ENCODE measurements around the gene PHGDH.
"Not testable (repeated sequence)": the region's sequence is repeated elsewhere in the genome, so short reads cannot be mapped to it uniquely, and the experiment has no call there.

Gene PHGDH

GRCh38 chr1:119700326-119700725 is 11.4 kb upstream of the PHGDH start:
- no peak for DNase-seq

GRCh38 chr1:119701659-119702058 is 10.1 kb upstream of the PHGDH start:
- no peak for DNase-seq

GRCh38 chr1:119702384-119702783 is 9.3 kb upstream of the PHGDH start:
- DNase-seq: peak in 1 of 2 donors; percentile 23

- DNase-seq: no peak
Observed at GRCh38 chr1:119703666-119704450, 7.9 kb upstream of the PHGDH start.

- not testable (repeated sequence) for DNase-seq
Observed at GRCh38 chr1:119706599-119706998, 5.1 kb upstream of the PHGDH start.

GRCh38 chr1:119711356-119711803 is 354 bp upstream of the PHGDH start:
- DNase-seq: not testable (repeated sequence)

GRCh38 chr1:119712342-119713038 is 756 bp downstream of the PHGDH start:
- peak in 1 of 2 donors; percentile 10 for DNase-seq

GRCh38 chr1:119713039-119713748 is 1.5 kb downstream of the PHGDH start:
- no peak for DNase-seq

GRCh38 chr1:119713749-119714456 is 2.2 kb downstream of the PHGDH start:
- no peak for DNase-seq

- DNase-seq: no peak
Observed at GRCh38 chr1:119714583-119714982, 2.8 kb downstream of the PHGDH start.

- DNase-seq: no peak
Observed at GRCh38 chr1:119715542-119715941, 3.8 kb downstream of the PHGDH start.

- DNase-seq: no peak
Observed at GRCh38 chr1:119718409-119718808, 6.7 kb downstream of the PHGDH start.

- no peak for DNase-seq
Observed at GRCh38 chr1:119718972-119719371, 7.2 kb downstream of the PHGDH start.

GRCh38 chr1:119720866-119721440 is 9.2 kb downstream of the PHGDH start:
- no peak for DNase-seq

GRCh38 chr1:119721896-119722295 is 10.2 kb downstream of the PHGDH start:
- no peak for DNase-seq

GRCh38 chr1:119724611-119725218 is 13.0 kb downstream of the PHGDH start:
- DNase-seq: no peak

GRCh38 chr1:119725626-119726025 is 13.9 kb downstream of the PHGDH start:
- DNase-seq: no peak

GRCh38 chr1:119727991-119728390 is 16.3 kb downstream of the PHGDH start:
- DNase-seq: no peak

- DNase-seq: no peak
Observed at GRCh38 chr1:119729044-119729443, 17.3 kb downstream of the PHGDH start.

GRCh38 chr1:119731060-119731459 is 19.3 kb downstream of the PHGDH start:
- no peak for DNase-seq

GRCh38 chr1:119731741-119732430 is 20.2 kb downstream of the PHGDH start:
- no peak for DNase-seq

Measured in CD4-positive, alpha-beta T cell treated with Interleukin-1 beta for 1 hour (primary cell).